Measurements from ENCODE around the gene AKAP10.

The AKAP10 gene

DNA sequence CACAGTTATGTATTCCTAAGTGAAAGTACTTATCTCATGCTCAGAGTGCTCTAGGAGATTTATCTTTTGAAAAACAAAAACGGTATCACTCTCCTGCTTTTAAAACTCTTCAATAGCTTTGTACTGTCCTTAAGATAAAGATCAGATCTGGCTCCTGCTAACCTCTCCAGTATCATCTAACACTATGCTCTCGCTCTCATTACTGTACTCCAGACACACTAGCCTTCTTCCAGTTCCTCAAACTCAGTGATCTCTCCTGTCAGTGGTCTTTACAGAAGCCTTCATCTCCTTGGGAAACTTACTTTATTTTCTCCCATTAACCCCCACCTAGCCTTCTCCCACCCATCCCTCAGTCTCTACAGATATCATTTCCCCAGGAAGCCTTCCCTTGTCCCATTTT is 120.0 kb downstream of the AKAP10 start:
- DNase-seq: no peak

All from NCI-H1092 (cell line).